ENCODE measurements around the gene GRIK1.

GRIK1 gene

GRCh38 chr21:29691616-29692491 lies 247.9 kb downstream of the GRIK1 start:
- H3K36me3 ChIP-seq (ENCODE audit: insufficient read depth, low read length): no peaks in the 10 kb centered on the region
- no peaks in the 10 kb centered on the region for H3K4me1 ChIP-seq (ENCODE audit: insufficient read depth, low read length)
- H3K9me3 ChIP-seq (ENCODE audit: control insufficient read depth, insufficient read depth, low read length): no peaks in the 10 kb centered on the region
- no peak overlapping the region for H3K9ac ChIP-seq (ENCODE audit: low read depth, low read length)

GRCh38 chr21:29689753-29690152 lies 250.0 kb downstream of the GRIK1 start:
- Histone ChIP-seq H3K36me3 (ENCODE audit: insufficient read depth, low read length) (no peaks in the 10 kb centered on the region), H3K9ac (ENCODE audit: low read depth, low read length) (no peak overlapping the region), H3K9me3 (ENCODE audit: control insufficient read depth, insufficient read depth, low read length) (no peaks in the 10 kb centered on the region), H3K4me1 (ENCODE audit: insufficient read depth, low read length) (no peaks in the 10 kb centered on the region)

- Histone ChIP-seq H3K36me3 (ENCODE audit: insufficient read depth, low read length) (no peaks in the 10 kb centered on the region), H3K4me1 (ENCODE audit: insufficient read depth, low read length) (no peaks in the 10 kb centered on the region), H3K9me3 (ENCODE audit: control insufficient read depth, insufficient read depth, low read length) (no peaks in the 10 kb centered on the region), H3K9ac (ENCODE audit: low read depth, low read length) (no peak overlapping the region)
These were observed 255.7 kb downstream of the GRIK1 start for GRCh38 chr21:29684106-29684505.

DNA sequence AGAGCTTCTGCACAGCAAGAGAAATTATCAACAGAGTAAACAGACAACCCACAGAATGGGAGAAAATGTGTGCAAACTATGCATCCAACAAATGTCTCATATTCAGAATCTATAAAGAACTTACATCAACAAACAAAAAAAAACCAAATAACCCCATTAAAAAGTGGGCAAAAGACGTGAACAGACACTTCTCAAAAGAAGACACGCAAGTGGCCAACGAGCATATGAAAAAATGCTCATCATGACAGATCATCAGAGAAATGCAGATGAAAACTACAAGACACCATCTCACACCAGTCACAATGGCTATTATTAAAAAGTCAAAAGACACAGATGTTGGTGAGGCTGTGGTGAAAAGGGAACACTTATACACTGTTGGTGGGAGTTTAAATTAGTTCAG lies 257.0 kb downstream of the GRIK1 start:
- Histone ChIP-seq H3K9ac (ENCODE audit: low read depth, low read length) (no peak overlapping the region), H3K36me3 (ENCODE audit: insufficient read depth, low read length) (no peaks in the 10 kb centered on the region), H3K4me1 (ENCODE audit: insufficient read depth, low read length) (no peaks in the 10 kb centered on the region), H3K9me3 (ENCODE audit: control insufficient read depth, insufficient read depth, low read length) (no peaks in the 10 kb centered on the region)

DNA sequence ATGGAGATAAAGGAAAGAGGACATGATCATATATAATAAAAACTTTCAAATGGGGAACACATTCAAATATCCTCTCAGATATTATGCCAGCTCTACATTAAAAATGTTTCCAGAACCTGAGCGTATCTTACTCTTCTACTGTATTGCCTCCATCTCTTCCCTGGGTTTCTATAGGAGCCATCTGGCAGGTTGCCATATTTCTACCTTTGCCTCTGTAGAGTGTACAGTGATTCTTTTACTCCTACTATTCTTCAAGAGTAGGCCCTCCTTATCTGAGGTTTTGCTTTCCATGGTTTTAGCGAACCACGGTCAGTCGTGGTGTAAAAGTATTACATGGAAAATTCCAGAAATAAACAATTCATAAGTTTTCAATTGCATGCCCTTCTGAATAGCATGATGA lies 259.5 kb downstream of the GRIK1 start:
- no peak overlapping the region for H3K9ac ChIP-seq (ENCODE audit: low read depth, low read length)
- no peaks in the 10 kb centered on the region for H3K36me3 ChIP-seq (ENCODE audit: insufficient read depth, low read length)
- no peaks in the 10 kb centered on the region for H3K9me3 ChIP-seq (ENCODE audit: control insufficient read depth, insufficient read depth, low read length)
- no peaks in the 10 kb centered on the region; the same call in 1 of the 2 replicates for H3K4me1 ChIP-seq (ENCODE audit: insufficient read depth, low read length)

GRCh38 chr21:29678626-29679025 lies 261.2 kb downstream of the GRIK1 start:
- H3K9me3 ChIP-seq (ENCODE audit: control insufficient read depth, insufficient read depth, low read length): no peaks in the 10 kb centered on the region
- no peaks in the 10 kb centered on the region for H3K36me3 ChIP-seq (ENCODE audit: insufficient read depth, low read length)
- no peaks in the 10 kb centered on the region; the same call in 1 of the 2 replicates for H3K4me1 ChIP-seq (ENCODE audit: insufficient read depth, low read length)
- H3K9ac ChIP-seq (ENCODE audit: low read depth, low read length): no peak overlapping the region

- Histone ChIP-seq H3K9ac (ENCODE audit: low read depth, low read length) (no peak overlapping the region), H3K4me1 (ENCODE audit: insufficient read depth, low read length) (no peaks in the 10 kb centered on the region; the same call in 1 of the 2 replicates), H3K36me3 (ENCODE audit: insufficient read depth, low read length) (no peaks in the 10 kb centered on the region), H3K9me3 (ENCODE audit: control insufficient read depth, insufficient read depth, low read length) (no peaks in the 10 kb centered on the region)
These were observed 262.5 kb downstream of the GRIK1 start for GRCh38 chr21:29677326-29677725.

GRCh38 chr21:29676395-29676794 lies 263.4 kb downstream of the GRIK1 start:
- Histone ChIP-seq H3K4me1 (ENCODE audit: insufficient read depth, low read length) (no peaks in the 10 kb centered on the region; the same call in 1 of the 2 replicates), H3K36me3 (ENCODE audit: insufficient read depth, low read length) (no peaks in the 10 kb centered on the region), H3K9ac (ENCODE audit: low read depth, low read length) (no peak overlapping the region), H3K9me3 (ENCODE audit: control insufficient read depth, insufficient read depth, low read length) (no peaks in the 10 kb centered on the region)

DNA sequence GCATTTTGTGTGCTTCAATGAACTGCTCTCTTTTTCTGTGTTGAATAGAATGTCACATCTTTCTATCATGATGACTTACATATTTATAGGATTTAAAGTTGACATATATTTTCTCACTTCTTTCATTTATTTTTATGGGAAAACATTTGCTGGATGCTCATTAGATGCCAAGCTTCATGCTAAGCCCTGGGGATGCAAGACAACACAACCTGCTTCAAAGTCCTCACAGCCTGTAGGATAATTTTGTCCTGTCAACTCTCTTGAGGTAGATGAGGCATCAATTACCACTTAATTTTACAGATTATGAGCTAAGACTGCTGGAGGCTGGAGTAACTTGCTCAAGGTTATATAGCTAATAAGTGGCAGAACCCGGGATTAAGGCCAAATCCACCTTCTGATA lies 264.3 kb downstream of the GRIK1 start:
- H3K4me1 ChIP-seq (ENCODE audit: insufficient read depth, low read length): no peaks in the 10 kb centered on the region; the same call in 1 of the 2 replicates
- no peaks in the 10 kb centered on the region for H3K9me3 ChIP-seq (ENCODE audit: control insufficient read depth, insufficient read depth, low read length)
- H3K36me3 ChIP-seq (ENCODE audit: insufficient read depth, low read length): no peaks in the 10 kb centered on the region
- H3K9ac ChIP-seq (ENCODE audit: low read depth, low read length): no peak overlapping the region

DNA sequence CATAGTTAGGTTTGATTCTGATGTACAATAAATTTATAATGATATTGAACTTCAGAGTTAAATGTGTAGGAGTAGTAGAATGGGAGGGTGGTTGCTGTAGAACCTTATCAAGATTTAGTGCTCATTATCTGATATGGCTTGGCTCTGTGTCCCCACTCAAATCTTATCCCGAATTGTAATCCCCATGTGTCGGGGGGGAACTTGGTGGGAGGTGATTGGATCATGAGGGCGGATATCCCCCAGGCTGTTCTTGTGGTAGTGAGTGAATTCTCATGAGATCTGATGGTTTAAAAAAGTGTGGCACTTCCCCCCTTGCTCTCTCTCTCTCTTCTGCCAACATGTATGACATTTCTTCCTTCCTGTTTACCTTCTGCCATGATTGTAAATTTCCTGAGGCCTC lies 265.5 kb downstream of the GRIK1 start:
- no peaks in the 10 kb centered on the region; the same call in 1 of the 2 replicates for H3K4me1 ChIP-seq (ENCODE audit: insufficient read depth, low read length)
- H3K36me3 ChIP-seq (ENCODE audit: insufficient read depth, low read length): no peaks in the 10 kb centered on the region
- H3K9me3 ChIP-seq (ENCODE audit: control insufficient read depth, insufficient read depth, low read length): no peaks in the 10 kb centered on the region
- H3K9ac ChIP-seq (ENCODE audit: low read depth, low read length): no peak overlapping the region

- no peaks in the 10 kb centered on the region for H3K9me3 ChIP-seq (ENCODE audit: control insufficient read depth, insufficient read depth, low read length)
- H3K36me3 ChIP-seq (ENCODE audit: insufficient read depth, low read length): no peaks in the 10 kb centered on the region
- H3K9ac ChIP-seq (ENCODE audit: low read depth, low read length): no peak overlapping the region
- H3K4me1 ChIP-seq (ENCODE audit: insufficient read depth, low read length): no peaks in the 10 kb centered on the region; the same call in 1 of the 2 replicates
These were observed 266.6 kb downstream of the GRIK1 start for GRCh38 chr21:29673096-29673610.

DNA sequence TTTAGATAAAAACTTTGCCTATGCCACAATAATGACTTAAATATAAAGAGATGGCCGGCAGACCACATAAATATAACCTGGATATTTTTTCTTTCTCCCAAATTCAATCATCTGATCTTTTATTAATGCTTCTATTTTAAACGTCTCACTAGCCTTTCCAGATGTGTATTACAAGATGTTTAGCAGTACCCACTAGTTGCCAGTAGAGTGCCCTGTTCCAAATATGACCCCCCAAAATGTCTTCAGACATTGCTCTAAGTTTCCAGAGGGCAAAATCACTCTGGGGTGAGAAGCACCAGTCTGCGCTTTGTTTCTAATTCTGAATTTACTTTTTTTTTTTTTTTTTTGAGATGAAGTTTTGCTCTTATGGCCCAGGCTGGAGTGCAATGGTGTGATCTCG lies 268.1 kb downstream of the GRIK1 start:
- Histone ChIP-seq H3K36me3 (ENCODE audit: insufficient read depth, low read length) (no peaks in the 10 kb centered on the region), H3K4me1 (ENCODE audit: insufficient read depth, low read length) (no peaks in the 10 kb centered on the region; the same call in 1 of the 2 replicates), H3K9me3 (ENCODE audit: control insufficient read depth, insufficient read depth, low read length) (no peaks in the 10 kb centered on the region)

DNA sequence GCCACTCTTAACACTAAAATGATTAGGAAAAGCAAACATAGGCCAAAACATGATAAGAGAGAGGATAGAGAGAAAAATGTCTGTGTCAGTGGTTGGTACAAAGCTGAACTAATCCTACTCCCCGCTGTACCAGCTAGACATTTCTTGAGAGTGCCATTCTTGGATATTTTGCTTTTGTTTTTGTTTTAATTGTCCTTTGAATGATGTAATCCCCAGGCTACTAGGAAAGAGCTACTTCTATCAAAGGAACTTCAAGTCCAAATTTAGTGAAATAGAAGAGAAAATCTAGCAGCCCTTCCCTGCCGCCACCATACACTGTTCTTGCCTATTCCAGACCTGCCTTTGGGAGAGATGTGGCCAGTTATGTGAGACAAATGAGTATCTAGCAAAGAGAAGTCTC lies 269.6 kb downstream of the GRIK1 start:
- H3K9ac ChIP-seq (ENCODE audit: low read depth, low read length): no peak overlapping the region
- H3K4me1 ChIP-seq (ENCODE audit: insufficient read depth, low read length): no peaks in the 10 kb centered on the region
- H3K9me3 ChIP-seq (ENCODE audit: control insufficient read depth, insufficient read depth, low read length): no peaks in the 10 kb centered on the region
- H3K36me3 ChIP-seq (ENCODE audit: insufficient read depth, low read length): no peaks in the 10 kb centered on the region

More for the DNA sequence above, 268.1 kb downstream of the GRIK1 start:
- H3K9ac ChIP-seq (ENCODE audit: low read depth, low read length): no peak overlapping the region

GRCh38 chr21:29669416-29669815 lies 270.4 kb downstream of the GRIK1 start:
- Histone ChIP-seq H3K36me3 (ENCODE audit: insufficient read depth, low read length) (no peaks in the 10 kb centered on the region), H3K9ac (ENCODE audit: low read depth, low read length) (no peak overlapping the region), H3K4me1 (ENCODE audit: insufficient read depth, low read length) (no peaks in the 10 kb centered on the region), H3K9me3 (ENCODE audit: control insufficient read depth, insufficient read depth, low read length) (no peaks in the 10 kb centered on the region)

- no peaks in the 10 kb centered on the region for H3K9me3 ChIP-seq (ENCODE audit: control insufficient read depth, insufficient read depth, low read length)
- no peak overlapping the region for H3K9ac ChIP-seq (ENCODE audit: low read depth, low read length)
- no peaks in the 10 kb centered on the region for H3K36me3 ChIP-seq (ENCODE audit: insufficient read depth, low read length)
- H3K4me1 ChIP-seq (ENCODE audit: insufficient read depth, low read length): no peaks in the 10 kb centered on the region; the same call in 1 of the 2 replicates
These were observed 272.1 kb downstream of the GRIK1 start for GRCh38 chr21:29667651-29668050.

All from ES-I3 (cell line).